ENCODE results near the gene DCAF5. TPM values are rescaled to one million over a fixed set of nuclear protein-coding genes. Genes with fewer than 3 reads are reported as not detected.

Gene DCAF5, protein sequence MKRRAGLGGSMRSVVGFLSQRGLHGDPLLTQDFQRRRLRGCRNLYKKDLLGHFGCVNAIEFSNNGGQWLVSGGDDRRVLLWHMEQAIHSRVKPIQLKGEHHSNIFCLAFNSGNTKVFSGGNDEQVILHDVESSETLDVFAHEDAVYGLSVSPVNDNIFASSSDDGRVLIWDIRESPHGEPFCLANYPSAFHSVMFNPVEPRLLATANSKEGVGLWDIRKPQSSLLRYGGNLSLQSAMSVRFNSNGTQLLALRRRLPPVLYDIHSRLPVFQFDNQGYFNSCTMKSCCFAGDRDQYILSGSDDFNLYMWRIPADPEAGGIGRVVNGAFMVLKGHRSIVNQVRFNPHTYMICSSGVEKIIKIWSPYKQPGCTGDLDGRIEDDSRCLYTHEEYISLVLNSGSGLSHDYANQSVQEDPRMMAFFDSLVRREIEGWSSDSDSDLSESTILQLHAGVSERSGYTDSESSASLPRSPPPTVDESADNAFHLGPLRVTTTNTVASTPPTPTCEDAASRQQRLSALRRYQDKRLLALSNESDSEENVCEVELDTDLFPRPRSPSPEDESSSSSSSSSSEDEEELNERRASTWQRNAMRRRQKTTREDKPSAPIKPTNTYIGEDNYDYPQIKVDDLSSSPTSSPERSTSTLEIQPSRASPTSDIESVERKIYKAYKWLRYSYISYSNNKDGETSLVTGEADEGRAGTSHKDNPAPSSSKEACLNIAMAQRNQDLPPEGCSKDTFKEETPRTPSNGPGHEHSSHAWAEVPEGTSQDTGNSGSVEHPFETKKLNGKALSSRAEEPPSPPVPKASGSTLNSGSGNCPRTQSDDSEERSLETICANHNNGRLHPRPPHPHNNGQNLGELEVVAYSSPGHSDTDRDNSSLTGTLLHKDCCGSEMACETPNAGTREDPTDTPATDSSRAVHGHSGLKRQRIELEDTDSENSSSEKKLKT
- total RNA-seq (2014; rRNA removed; shearing (Covaris generic)): 7.3 and 8.6 TPM in 2 replicates

DNA sequence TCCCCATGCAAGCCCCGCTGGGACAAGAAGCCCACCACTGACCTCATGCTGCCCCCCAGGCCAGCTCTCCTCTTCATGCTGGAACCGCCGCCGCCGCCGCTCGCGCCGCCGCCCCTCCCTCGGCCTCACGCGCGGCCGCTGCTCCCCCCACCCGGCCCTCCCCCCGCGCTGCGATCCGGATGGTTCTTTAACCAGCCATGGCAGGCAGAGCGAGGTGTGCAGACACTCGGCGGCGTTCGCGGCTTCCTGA lies at the start of gene DCAF5:
TSS of gene DCAF5 (minus strand) at position 218 of the 250 bp plus-strand sequence. CDS start at position 77, 141 bp downstream.

DNA sequence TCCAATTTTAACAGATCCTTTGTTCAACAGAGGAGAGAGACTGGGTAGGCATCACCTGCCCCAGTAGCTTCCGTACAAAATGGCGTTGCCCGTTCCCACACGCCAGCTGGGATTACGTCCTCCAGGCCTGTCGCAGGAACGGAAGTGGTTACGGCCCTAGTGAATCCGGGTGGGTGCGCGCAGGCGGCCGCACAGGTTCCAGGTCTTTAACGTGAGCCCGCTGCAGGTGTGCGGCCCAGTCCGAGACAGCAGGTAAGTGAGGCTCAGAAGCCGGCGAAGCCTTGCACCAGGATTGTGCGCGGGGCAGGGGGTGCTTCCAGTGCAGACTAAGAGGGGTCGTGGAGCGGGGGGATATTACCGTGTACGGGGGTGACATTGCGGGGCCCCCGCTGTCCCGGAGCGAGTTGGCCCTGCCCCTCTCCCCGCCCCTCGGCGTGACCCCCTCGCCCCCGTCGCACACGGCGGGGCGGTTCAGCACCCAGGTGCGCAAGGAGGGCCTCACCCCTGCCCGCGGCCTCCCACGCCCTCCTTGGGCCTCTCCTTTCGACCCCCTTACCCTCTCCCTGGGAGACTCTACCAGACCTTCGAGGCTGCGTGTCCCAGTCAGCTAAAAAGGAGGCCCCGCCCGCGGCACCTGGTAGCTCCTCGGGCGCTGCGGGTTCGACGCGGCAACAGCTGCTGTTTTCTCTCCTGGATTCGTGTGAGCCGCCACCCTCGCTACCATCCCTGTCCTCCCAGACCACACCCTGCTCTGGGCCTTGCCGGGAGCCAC lies 38.6 kb upstream of the DCAF5 start, which contains the start of gene EXD2:
TSS of gene EXD2 (plus strand) at position 159 of the 772 bp plus-strand sequence. CDS start 17,973 bp downstream, outside the sequence.

Small RNAs within 50 kb of the gene (small RNA-seq; reads per million reads assigned to genes)
- gene RF00019: not detected
- not detected for gene RPS29P1

Other genes with a start within 250 kb of the DCAF5 start
- gene ACTN1, start 173.8 kb downstream of the DCAF5 start, total RNA-seq (2014; rRNA removed; shearing (Covaris generic)): 193 and 212 TPM in 2 replicates
- gene EXD2, start 38.4 kb upstream of the DCAF5 start, total RNA-seq (2014; rRNA removed; shearing (Covaris generic)): 6.3 and 7.2 TPM in 2 replicates
- gene GALNT16, start 107.0 kb upstream of the DCAF5 start, total RNA-seq (2014; rRNA removed; shearing (Covaris generic)): 0.08 TPM in 1 of 2 replicates, not detected in the other
- gene ERH, start 245.2 kb upstream of the DCAF5 start, total RNA-seq (2014; rRNA removed; shearing (Covaris generic)): 84.7 and 99.1 TPM in 2 replicates
- 41.3 and 44.8 TPM in 2 replicates for gene SLC39A9, start 245.6 kb upstream of the DCAF5 start, total RNA-seq (2014; rRNA removed; shearing (Covaris generic))